GM12874 (cell line): Measurements from ENCODE around the gene PIAS4.

Experiments used
- TF ChIP-seq, protein P1 (sequence below): IDR thresholded peaks from 2 replicates; pipeline ENCODE4 v1.5.1; 2011; ENCODE audit warnings: low read depth, mild to moderate bottlenecking, control low read depth, low read length, moderate library complexity; ENCODE audit not compliant: insufficient read depth

PIAS4 gene

DNA sequence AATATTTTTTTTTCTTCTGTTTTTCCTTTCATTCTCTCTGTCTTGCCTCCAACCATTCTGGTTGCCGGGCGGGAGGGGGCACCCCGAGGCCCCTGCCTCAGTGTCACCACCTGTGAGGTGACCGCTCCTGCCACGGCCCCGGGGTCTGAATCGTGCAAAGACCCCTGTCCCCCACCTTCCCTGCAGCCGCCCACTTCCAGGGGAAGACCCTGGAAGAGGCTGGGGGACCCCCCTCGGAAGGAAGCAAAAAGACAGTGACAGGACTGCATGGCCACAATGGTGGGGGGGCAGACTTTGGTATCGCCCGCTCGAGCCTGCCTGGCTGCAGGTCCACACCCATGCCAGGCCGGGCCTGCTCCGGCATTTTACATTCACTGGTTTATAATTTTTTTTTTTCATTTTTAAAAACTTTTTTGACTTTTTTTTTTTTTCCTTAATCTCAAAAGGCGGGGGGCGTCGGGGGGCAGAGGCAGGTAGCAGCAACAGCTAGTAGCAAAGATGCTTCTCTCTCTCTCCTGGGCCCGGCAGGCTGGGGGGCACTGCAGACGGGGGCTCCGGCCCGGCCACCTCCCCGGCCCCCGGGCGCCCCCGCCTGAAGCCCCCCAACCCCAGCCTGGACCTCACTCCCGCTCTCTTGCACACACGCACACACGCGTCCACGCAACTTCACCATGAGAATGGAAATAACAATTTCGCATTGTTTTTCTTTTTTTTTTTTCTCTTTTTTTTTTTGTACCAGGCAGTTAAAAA, 36.6 kb downstream of the PIAS4 start:
- TF ChIP-seq, protein P1, sequence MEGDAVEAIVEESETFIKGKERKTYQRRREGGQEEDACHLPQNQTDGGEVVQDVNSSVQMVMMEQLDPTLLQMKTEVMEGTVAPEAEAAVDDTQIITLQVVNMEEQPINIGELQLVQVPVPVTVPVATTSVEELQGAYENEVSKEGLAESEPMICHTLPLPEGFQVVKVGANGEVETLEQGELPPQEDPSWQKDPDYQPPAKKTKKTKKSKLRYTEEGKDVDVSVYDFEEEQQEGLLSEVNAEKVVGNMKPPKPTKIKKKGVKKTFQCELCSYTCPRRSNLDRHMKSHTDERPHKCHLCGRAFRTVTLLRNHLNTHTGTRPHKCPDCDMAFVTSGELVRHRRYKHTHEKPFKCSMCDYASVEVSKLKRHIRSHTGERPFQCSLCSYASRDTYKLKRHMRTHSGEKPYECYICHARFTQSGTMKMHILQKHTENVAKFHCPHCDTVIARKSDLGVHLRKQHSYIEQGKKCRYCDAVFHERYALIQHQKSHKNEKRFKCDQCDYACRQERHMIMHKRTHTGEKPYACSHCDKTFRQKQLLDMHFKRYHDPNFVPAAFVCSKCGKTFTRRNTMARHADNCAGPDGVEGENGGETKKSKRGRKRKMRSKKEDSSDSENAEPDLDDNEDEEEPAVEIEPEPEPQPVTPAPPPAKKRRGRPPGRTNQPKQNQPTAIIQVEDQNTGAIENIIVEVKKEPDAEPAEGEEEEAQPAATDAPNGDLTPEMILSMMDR, result no peak

DNA sequence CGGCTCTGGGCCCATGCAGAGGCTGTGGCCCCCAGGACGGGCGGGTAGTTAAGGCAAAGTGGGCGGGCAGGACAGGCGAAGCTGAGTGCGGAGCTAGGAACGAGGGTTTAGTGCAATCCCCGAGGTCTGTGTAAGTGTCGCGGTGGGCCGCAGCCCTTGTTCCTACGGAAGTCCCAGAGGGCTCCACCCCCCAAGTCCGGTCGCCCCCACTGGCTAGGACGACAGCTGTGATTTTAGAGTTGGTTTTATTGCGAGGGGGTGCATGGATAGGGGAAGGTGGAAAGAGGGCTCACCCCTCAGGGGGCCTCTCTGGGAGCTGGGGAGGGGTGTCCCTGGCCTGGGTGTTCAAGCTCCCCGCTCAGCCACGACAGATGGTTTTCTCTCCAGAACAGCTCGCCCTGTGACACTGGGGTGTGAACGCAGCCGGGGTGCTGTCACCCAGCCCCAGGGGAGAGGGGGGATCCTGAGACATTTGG, 37.5 kb downstream of the PIAS4 start:
- TF ChIP-seq, protein P1, result no peak

DNA sequence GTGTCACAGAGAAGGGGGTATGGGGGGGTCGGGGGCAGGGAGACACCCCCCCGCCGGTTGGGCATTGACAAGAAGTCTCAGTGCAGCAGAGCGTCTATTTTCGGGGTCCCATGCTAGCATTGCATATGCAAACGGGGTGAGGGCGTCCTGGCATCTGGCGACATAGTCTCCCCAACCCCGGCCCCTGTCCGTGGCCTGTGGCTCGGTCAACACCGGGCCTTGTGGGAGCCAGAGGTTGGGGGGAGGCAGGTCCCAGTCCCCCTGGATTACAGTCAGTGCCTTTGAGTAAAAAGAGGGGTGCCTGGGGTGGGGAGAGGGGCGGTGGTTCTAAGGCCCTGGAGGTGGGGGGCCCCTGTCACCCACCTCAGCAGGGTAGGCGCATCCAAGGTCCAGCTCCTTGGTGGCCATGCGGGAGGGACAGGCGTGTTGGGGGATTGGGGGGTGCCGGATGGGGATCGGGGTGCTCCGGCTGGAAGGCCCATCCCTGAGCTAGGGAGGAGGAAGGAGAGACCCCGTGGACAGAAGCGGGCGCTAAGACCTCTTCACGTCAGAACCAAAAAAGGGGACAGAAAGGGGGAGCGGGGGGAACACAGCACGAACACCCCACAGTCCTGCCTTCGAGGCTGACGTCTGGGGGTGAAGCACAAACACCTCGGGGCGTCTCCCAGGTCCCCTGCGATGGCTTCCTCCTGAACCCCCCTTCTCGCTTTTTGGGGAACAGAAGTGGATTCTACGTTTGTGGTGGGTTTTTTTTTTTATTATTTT, 38.2 kb downstream of the PIAS4 start:
- TF ChIP-seq, protein P1, result no peak

DNA sequence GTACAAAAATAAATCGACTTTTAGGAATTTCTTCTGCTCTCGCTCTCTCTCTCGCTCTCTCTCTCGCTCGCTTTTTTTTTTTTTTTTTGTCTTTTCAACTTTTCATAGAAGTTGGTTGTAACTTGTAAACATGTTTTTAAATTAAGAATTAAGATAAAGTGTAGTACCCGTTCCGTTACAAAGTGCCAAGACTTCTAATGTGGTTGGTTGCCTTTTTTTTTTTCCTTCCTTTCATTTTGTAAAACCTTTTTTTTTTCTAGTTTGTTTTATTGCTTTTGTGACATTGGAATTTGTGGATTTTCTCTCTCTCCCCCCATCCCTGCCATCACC, 38.8 kb downstream of the PIAS4 start:
- TF ChIP-seq, protein P1, result no peak

DNA sequence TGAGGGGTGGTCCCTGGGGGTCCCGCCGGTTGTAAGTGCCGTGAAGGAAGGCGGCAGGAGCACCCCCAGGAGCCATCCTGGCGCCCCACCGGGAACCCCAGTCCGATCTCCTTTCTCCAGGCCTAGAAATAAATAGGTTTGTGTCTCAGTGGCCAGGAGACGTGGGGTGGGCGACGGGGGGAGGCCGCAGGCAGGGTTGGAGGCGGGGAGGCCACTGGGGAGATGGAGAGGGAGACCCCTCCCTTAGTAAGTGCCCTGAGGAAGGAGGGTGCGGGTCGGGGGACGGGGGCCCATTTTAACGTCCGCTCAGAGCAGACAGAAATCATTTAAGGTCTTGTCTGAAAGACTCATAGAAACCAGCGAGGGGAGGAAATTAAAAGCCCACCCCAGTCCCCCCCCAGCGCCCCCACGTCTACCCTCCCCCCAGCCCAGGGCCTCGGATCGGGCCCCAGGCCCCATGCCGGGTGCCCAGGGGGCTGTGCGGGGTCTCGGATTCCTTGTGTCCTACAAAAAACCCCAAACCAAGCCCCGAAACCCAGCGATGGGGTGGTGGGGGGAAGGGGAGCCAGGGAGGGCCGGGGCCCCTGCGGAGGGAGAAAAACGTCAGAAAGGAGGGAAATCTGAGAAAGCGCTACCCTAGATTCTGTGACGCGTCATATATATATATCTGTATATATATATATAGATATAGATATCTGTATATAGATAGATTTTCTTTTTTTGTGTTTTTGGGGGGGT, 39.6 kb downstream of the PIAS4 start:
- TF ChIP-seq, protein P1, result no peak

DNA sequence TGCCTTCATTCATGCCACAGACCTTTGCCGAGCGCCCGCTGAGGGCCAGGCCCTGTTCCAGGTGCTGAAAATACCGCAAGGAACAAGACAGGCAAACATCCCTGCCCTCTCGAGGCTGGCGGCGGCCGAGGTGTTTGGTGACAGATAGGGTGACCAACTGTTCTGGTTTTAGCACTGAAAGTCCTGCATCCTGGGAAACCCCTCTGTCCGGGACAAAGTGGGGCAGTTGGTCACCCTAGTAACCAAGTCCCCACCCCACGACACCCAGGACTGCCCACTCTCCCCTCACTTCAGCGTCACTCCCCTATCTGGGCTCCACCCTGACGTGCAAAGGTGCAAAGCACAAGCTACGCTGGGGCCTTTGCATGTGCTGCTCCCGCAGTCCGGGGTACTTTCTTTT, 41.9 kb downstream of the PIAS4 start:
- TF ChIP-seq, protein P1, result no peak
